ENCODE results near the gene TEAD1.

DNA sequence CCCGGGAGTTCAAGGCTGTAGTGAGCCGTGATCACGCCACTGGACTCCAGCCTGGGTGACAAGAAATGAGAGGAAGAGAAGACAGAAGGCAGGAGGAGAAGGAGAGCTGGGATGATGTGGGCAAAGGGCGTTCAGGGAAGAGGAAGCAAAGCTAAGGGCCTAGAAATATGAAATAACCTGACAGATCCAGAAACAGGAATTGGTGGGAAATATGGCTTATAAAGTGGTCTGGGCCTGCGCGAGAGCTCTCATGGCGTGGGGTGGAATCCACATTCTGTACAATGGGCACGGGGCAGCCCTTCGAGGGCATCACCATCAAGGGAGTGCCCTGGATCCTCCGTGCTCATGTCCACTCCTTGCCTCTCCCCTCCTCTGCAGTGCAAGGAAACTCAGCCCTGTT is 288.1 kb downstream of the TEAD1 start:
- TF ChIP-seq, protein P1, sequence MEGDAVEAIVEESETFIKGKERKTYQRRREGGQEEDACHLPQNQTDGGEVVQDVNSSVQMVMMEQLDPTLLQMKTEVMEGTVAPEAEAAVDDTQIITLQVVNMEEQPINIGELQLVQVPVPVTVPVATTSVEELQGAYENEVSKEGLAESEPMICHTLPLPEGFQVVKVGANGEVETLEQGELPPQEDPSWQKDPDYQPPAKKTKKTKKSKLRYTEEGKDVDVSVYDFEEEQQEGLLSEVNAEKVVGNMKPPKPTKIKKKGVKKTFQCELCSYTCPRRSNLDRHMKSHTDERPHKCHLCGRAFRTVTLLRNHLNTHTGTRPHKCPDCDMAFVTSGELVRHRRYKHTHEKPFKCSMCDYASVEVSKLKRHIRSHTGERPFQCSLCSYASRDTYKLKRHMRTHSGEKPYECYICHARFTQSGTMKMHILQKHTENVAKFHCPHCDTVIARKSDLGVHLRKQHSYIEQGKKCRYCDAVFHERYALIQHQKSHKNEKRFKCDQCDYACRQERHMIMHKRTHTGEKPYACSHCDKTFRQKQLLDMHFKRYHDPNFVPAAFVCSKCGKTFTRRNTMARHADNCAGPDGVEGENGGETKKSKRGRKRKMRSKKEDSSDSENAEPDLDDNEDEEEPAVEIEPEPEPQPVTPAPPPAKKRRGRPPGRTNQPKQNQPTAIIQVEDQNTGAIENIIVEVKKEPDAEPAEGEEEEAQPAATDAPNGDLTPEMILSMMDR (IDR thresholded peaks at IDR 0.05), result no peak
- TF ChIP-seq POLR2A (IDR thresholded peaks at IDR 0.05) (no peak), POLR2AphosphoS5 (IDR thresholded peaks at IDR 0.05) (no peak)

Measured in gastroesophageal sphincter (tissue), 3 donors.